Nephron (organoid): ENCODE data around the gene GBX2.

ENCODE experiments used
- H3K27ac Mint-ChIP-seq, 3 experiments: 2 replicates each; pipeline ENCODE4 v1.8.0; 2020; ENCODE audit warnings: mixed read lengths in 3 of 3, mild to moderate bottlenecking in 2 of 3, moderate library complexity in 1 of 3
- H3K27me3 Mint-ChIP-seq: 2 replicates; pipeline ENCODE4 v1.8.0; 2021; ENCODE audit warnings: low read depth, mild to moderate bottlenecking, moderate library complexity, mixed read lengths
- H3K36me3 Mint-ChIP-seq: 2 replicates; pipeline ENCODE4 v1.8.0; 2020; ENCODE audit warnings: low read depth, mixed read lengths
- H3K4me1 Mint-ChIP-seq: 2 replicates; pipeline ENCODE4 v1.8.0; 2020; ENCODE audit warnings: mixed read lengths
- H3K4me3 Mint-ChIP-seq, 3 experiments: 2 replicates each; pipeline ENCODE4 v1.8.0; 2020; ENCODE audit warnings: mild to moderate bottlenecking in 3 of 3, mixed read lengths in 3 of 3, moderate library complexity in 2 of 3
- H3K9me3 Mint-ChIP-seq: 2 replicates; pipeline ENCODE4 v1.8.0; 2020; ENCODE audit warnings: mixed read lengths
- CTCF ChIP-seq, 3 experiments: fragments of 200-600 bp; sonication (generic); IDR thresholded peaks; one replicate each; pipeline ENCODE4 v1.5.0; 2021; ENCODE audit warnings: antibody characterized with exemption in 3 of 3; ENCODE audit not compliant: unreplicated experiment in 3 of 3

GBX2 gene

GRCh38 chr2:236131073-236131692 lies 37.0 kb downstream of the GBX2 start:
- Mint-ChIP-seq H3K4me1 (no peaks in the 10 kb centered on the region), H3K4me3 (no peak overlapping the region), H3K27me3 (peaks cover 5% of the 10 kb centered on the region), H3K36me3 (peaks cover 3% of the 10 kb centered on the region), H3K9me3 (no peaks in the 10 kb centered on the region), H3K27ac (no peak overlapping the region)
- TF ChIP-seq CTCF (IDR thresholded peaks at IDR 0.05; ENCODE audit: unreplicated experiment in 3 of 3): no peak

GRCh38 chr2:236130349-236130998 lies 37.7 kb downstream of the GBX2 start:
- Mint-ChIP-seq H3K27ac (no peak overlapping the region), H3K4me3 (no peak overlapping the region), H3K9me3 (no peaks in the 10 kb centered on the region), H3K36me3 (peaks cover 5% of the 10 kb centered on the region), H3K27me3 (no peaks in the 10 kb centered on the region), H3K4me1 (no peaks in the 10 kb centered on the region)
- TF ChIP-seq CTCF (IDR thresholded peaks at IDR 0.05; ENCODE audit: unreplicated experiment in 3 of 3): no peak

- Mint-ChIP-seq H3K36me3 (peaks cover 10% of the 10 kb centered on the region), H3K4me1 (no peaks in the 10 kb centered on the region)
Observed at GRCh38 chr2:236129935-236130334, 38.3 kb downstream of the GBX2 start.

GRCh38 chr2:236128321-236128720 lies 39.9 kb downstream of the GBX2 start:
- H3K4me1 Mint-ChIP-seq: no peaks in the 10 kb centered on the region
- H3K4me3 Mint-ChIP-seq: no peak overlapping the region
- H3K27ac Mint-ChIP-seq: no peak overlapping the region
- TF ChIP-seq CTCF (IDR thresholded peaks at IDR 0.05; ENCODE audit: unreplicated experiment in 3 of 3): no peak
- no peaks in the 10 kb centered on the region for H3K27me3 Mint-ChIP-seq
- H3K36me3 Mint-ChIP-seq: peaks cover 22% of the 10 kb centered on the region
- H3K9me3 Mint-ChIP-seq: no peaks in the 10 kb centered on the region

More at GRCh38 chr2:236129935-236130334, 38.3 kb downstream of the GBX2 start:
- Mint-ChIP-seq H3K27me3 (no peaks in the 10 kb centered on the region), H3K27ac (no peak overlapping the region), H3K9me3 (no peaks in the 10 kb centered on the region), H3K4me3 (no peak overlapping the region)
- TF ChIP-seq CTCF (IDR thresholded peaks at IDR 0.05; ENCODE audit: unreplicated experiment in 3 of 3): no peak

GRCh38 chr2:236127010-236127409 lies 41.2 kb downstream of the GBX2 start:
- Mint-ChIP-seq H3K4me3 (no peak overlapping the region), H3K27me3 (no peaks in the 10 kb centered on the region), H3K4me1 (no peaks in the 10 kb centered on the region), H3K9me3 (no peaks in the 10 kb centered on the region), H3K27ac (no peak overlapping the region), H3K36me3 (peaks cover 23% of the 10 kb centered on the region)
- TF ChIP-seq CTCF (IDR thresholded peaks at IDR 0.05; ENCODE audit: unreplicated experiment in 3 of 3): no peak

GRCh38 chr2:236125541-236125940 lies 42.6 kb downstream of the GBX2 start:
- no peak for TF ChIP-seq CTCF (IDR thresholded peaks at IDR 0.05; ENCODE audit: unreplicated experiment in 3 of 3)
- Mint-ChIP-seq H3K27me3 (no peaks in the 10 kb centered on the region), H3K4me1 (peaks cover under 1% of the 10 kb centered on the region), H3K9me3 (no peaks in the 10 kb centered on the region), H3K27ac (no peak overlapping the region), H3K4me3 (no peak overlapping the region), H3K36me3 (peaks cover 26% of the 10 kb centered on the region)
